GM18951 (cell line): ENCODE results near the gene PREPL.
"Not testable (repeated sequence)": the region's sequence is repeated elsewhere in the genome, so short reads cannot be mapped to it uniquely, and the experiment has no call there.

Experiments
- POLR2A ChIP-seq: IDR thresholded peaks from 4 replicates; pipeline ENCODE4 v1.6.1; 2011; ENCODE audit warnings: mild to moderate bottlenecking; ENCODE audit not compliant: insufficient read length, insufficient read depth; ENCODE audit errors: extremely low read depth
- in situ Hi-C: fragments of 300-500 bp; cut with MboI; formaldehyde crosslinking; loops from one replicate; pipeline ENCODE4 v1.12.0; 2022; ENCODE audit warnings: low sequenced_read_pairs, mixed read lengths, inconsistent platforms; ENCODE audit not compliant: unreplicated experiment

PREPL gene

DNA sequence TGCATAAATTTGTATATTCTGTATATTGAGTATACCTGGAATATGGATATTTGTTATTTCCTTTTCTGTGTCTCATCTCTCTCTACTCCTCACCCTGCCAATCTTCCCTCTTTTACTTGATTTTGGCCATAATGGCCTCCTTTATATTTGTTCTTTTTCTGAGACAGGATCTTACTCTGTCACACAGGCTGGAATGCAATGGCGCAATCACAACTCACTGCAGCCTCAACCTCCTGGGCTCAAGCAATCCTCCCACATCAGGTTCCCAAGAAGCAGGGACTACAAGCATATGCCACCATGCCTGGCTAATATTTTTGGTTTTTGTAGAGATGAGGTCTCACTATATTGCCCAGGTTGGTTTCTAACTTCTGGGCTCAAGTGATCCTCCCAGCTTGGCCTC, 30.5 kb downstream of the PREPL start:
- TF ChIP-seq POLR2A, result no peak
- in situ Hi-C loops, result no loop called here

DNA sequence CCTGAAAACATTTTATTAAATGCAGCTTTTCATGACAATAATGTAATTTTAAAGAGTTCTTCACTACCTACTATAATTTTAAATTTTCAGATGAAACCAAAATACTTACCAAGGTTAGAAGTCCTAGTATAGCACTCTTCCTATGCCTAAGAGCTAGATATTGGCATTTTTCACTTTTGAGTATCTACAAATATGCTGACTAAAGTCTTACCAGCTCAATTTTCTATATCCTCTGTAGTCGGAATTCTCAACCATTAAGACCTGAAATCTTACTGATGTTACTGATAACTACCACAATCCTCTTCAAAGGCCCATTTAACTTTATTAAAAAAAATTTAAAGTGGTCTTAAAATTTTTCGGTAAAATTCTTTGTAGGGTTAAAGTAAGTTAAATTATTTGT, 32.0 kb downstream of the PREPL start:
- in situ Hi-C loops, result no loop called here
- no peak for TF ChIP-seq POLR2A

DNA sequence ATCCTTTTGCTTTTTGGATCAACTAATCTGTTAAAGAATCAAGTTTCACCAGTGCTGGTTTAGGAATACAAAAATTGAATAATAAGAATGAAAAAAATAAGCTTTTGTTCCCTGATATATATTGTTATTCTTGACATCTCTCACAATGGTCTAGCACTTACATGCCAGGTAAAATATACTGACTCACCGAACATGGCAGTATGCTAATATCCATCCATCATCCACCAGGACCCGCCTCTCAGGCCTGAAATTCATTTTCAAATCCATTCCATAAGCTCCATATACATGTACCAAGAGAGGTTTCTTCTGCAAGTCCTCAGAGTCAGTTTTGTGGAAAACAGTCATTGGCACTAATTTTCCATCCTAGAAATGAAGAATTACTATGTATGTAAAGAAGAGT, 32.5 kb downstream of the PREPL start:
- TF ChIP-seq POLR2A, result no peak
- in situ Hi-C loops, result no loop called here

DNA sequence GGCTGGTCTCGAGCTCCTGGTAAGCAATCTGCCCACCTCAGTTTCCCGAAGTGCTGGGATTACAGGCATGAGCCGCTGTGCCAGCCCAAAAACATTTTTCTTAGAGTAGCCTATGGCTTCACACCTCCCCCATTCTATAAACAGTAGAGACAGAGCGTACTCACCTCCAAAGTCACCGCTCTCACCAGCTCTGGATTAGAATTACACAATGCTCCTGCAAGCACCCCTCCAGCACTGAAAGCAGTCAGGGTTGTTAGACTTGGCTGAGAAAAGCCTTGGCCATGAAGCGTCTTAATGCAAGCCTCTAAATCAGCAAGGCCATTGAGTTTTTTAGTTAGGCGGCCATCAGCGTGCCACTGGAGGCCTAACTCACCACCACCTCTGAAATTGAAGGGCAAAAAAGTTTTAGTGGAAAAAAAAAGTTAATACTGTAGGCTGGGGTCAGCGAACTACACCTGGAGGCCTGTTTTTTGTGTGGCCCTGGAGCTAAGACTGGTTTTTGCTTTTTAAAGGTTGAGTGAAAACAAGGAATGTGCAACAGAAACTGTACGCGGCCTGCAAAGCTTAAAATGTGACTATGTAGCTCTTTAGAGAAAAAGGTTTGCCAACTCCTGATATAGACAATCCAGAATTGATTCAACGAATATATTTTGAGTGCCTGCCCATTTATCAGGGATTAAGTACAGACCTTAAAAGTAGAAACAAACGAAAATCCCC, 34.6 kb downstream of the PREPL start:
- no peak for TF ChIP-seq POLR2A
- in situ Hi-C loops, result no loop called here

DNA sequence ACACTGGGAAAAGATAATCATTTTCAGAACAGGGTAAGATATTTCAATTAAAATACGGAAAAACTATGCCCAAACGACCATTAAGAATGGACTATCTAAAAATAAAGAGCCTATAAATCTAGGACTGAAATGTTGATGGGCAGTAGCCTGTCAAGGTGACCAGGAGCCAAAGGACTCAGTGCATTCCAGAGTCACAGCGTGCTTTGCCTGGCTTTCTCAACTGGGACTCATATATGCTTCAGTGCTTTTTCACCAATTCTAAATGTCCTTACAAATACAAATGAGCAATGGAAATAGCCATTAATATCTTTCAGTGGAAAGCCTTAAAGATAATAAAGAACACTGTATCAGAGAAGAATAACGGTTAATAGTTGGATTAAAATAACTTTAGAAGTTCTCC, 35.4 kb downstream of the PREPL start:
- TF ChIP-seq POLR2A, result no peak
- in situ Hi-C loops, result no loop called here

DNA sequence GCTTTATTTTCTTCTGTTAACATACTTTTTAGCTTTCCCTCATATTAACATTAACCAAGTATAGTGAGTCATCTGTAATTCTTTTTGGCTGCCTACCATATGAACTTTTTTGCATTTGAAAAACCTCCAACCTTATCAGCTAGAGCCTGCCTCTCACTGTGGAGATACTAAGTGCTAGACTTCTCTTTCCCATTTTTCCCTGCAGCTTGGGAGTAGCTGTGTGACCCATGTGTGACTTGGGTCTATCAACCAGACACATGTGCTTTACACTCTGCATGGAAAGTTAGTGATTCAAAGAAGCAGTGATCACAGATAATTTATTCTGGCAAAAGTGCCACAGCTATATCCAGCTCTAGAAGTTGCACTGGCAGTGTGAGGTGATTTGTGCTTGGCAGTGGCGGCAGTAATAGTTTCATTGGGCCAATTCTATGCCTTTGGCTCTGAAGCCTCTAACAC, 36.3 kb downstream of the PREPL start:
- in situ Hi-C loops, result no loop called here

DNA sequence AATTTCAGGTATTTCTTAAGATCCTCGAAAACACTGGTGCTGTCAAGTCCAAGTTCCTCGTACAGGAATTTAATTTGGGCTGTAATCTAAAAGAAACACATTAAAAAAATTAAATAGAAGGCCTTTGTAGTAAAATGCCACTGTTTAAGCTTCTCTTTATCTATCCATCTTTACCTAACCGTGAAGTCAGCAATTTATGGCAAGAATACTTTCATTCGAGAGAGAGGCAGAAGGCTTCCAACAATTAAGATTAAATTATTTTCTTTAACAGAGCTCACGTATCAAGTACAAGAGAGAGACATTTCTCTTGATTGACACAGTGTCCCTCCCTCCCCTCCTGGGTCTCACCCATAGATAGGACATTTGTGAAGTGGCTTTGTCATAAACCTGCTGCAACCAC, 39.9 kb downstream of the PREPL start:
- in situ Hi-C loops, result no loop called here
- no peak for TF ChIP-seq POLR2A

More for the DNA sequence above, 36.3 kb downstream of the PREPL start:
- no peak for TF ChIP-seq POLR2A

DNA sequence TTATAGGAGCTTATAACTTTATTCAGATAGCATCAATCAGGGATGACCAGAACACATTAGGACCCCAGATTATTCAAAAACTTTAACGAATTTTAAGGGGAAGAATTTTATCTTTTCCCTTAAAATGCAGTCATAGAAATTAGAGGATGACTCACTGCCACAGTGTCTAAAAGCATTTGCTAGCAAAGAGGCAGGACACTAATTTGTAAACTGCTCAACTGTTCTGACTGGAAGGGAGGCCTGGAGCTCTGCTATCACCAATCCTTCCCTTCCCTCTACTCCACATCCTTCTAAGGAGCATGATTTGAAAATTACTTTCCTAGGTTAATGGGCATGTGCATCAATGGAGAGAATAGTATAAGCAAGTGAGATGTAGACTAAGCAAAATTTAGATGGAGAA, 40.5 kb downstream of the PREPL start:
- no peak for TF ChIP-seq POLR2A
- in situ Hi-C loops, result no loop called here

DNA sequence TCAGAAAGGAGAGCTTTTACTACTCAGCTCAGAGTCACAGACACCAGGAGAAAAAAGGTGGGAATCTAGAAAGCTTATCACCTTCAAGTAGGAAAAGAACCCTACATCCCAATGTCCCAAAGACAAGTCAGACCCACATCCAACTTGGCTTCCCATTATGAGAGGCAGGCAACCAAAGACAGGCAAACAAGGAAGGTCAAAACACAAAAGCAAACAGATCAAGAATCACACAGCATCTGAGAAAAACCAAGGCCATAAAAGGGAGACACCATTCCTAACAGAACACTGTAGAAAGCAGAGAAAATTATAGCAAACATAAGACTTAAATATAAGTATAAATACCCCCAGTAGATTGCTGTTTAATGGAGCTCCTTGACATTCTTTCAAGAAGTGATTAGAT, 45.3 kb downstream of the PREPL start:
- TF ChIP-seq POLR2A, result no peak
- in situ Hi-C loops, result no loop called here

DNA sequence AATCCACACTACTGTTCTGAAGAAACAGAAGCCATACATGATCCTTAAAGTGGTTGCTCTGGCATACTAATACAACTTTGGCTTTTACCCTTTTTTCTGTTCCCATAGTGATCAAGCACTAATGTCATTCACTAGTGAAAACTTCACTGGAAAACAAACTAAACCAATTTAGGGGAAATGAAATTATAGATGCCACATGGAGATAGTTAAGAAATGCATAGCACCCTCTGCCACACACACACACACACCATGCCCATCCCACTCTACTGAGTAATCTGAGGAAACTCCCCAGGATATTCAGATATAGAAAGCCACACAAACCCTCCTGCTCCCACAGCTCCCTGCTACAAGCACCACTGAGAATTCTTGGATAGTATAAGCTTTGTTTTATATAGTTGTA, 46.9 kb downstream of the PREPL start:
- no peak for TF ChIP-seq POLR2A
- in situ Hi-C loops, result no loop called here

DNA sequence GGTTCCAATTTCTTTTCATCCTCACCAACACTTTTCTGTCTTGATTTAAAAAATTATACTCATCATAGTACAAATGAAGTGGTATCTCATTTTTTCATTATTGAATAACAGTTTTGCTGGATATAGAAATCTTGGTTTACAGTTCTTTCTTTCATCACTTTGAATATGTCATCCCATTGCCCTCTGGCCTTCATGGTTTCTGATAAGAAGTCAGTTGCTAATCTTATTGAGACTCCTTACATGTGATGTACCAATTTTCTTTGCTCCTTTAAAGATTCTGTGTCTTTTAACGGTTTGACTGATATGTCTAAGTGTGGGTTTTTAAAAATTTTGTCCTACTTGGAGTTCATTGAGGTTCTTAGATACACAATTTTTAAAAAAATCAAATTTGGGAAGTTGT, 51.0 kb downstream of the PREPL start:
- no peak for TF ChIP-seq POLR2A
- in situ Hi-C loops, result no loop called here

DNA sequence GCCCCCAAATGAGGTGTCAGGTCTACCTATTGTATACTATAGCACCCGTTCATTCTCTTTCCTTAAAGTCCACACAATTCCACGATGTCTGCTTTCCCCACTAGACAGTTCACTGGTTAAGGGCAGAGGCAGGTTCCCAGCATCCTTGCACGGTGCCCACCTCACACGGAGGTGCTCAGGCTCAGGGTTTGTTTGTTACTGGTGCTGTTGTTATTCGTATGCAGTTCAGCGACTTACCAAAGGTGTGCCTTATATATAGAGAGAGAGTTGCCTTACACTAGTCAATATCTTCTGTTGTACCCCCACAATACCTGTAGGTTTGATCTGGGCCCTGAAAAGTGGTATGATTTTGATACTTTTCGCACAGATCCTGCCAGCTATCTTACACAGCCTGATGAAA, 55.4 kb downstream of the PREPL start:
- TF ChIP-seq POLR2A, result no peak
- in situ Hi-C loops, result no loop called here

DNA sequence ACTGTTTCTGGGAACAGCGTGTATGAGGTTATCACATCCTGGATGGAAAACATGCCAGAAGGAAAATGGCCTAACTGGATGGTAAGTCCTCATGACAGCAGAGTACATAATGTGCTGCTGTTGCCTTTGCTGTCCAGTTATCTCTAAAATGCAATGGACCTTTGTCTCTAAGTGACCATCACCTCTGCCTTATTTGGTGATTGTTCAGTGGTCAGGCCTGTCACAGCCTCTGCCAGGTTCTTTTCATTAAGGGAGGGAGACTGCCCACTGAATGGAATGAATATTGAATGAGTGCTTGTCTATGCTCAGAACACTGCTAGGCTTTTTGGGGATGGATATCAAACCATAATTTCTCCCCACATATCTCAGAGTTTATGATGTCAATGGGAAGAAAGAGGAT, 57.0 kb downstream of the PREPL start:
- in situ Hi-C loops, result no loop called here
- no peak for TF ChIP-seq POLR2A

DNA sequence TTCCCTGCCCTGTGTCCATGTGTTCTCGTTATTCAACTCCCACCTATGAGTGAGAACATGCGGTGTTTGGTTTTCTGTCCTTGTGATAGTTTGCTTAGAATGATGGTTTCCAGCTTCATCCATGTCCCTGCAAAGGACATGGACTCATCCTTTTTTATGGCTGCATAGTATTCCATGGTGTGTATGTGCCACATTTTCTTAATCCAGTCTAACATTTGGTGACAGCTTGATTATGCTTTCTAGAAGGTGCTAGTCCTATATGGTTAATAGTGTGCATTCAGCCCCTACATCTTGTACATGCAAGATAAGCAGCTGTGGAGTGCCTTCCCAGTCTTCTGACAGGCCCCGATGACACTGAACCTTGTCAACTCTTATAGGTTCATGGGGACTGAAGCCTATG, 57.5 kb downstream of the PREPL start:
- in situ Hi-C loops, result not testable (repeated sequence)

DNA sequence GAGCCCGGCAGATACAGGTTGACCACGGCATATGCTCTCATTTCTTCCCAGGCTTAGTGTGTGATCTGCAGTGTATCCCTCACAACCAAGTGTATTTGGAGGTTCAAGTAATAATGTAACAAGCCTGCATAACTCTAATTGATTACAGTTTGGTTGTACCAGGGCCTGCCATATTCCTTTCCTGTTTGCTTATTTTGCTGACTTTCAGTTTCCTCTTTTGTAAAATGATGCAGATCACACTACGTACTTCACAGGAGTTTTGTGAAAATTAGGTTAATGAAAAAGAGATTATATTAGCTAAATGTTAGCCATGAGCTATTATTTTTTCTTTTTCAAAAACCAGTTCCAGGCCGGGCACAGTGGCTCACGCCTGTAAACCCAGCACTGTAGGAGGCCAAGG, 60.2 kb downstream of the PREPL start:
- TF ChIP-seq POLR2A, result no peak
- in situ Hi-C loops, result no loop called here

DNA sequence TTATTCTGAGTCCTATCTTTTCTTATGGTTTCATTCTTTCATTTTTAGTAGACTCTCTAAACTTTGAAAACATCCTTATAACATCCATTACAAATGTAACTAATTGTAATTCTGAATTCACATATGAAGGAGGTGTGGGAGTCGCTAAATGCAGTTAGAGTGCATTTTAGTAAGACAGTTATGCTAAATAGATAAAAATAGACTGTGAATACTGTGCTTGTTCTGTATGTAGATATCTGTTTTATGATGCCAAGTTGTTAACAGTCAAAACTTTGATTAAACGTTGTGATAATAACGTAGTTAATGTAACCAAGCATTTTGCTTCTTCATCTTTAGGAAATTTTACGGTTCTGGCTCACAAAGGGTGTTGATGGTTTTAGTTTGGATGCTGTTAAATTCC, 61.7 kb downstream of the PREPL start:
- in situ Hi-C loops, result no loop called here
- TF ChIP-seq POLR2A, result no peak
